ACC112 (cell line): Measurements from ENCODE around the gene FRAS1.
"Not testable (repeated sequence)": the region's sequence is repeated elsewhere in the genome, so short reads cannot be mapped to it uniquely, and the experiment has no call there.

Source experiments
- H2AFZ ChIP-seq: fragments of 200-600 bp; sonication (generic); one replicate; pipeline ENCODE4 v1.6.0; 2017; ENCODE audit warnings: antibody characterized with exemption, low read length; ENCODE audit not compliant: unreplicated experiment
- H3K27ac ChIP-seq: fragments of 200-600 bp; sonication (generic); 2 replicates; pipeline ENCODE4 v1.5.1; 2014; ENCODE audit warnings: low read depth, mild to moderate bottlenecking, antibody characterized with exemption, low read length, moderate library complexity
- H3K27me3 ChIP-seq: fragments of 200-600 bp; sonication (generic); 2 replicates; pipeline ENCODE4 v1.6.1; 2014; ENCODE audit warnings: mild to moderate bottlenecking, antibody characterized with exemption, low read length, moderate library complexity, mixed read lengths; ENCODE audit not compliant: insufficient read depth
- H3K36me3 ChIP-seq: fragments of 200-600 bp; sonication (generic); 2 replicates; pipeline ENCODE4 v1.6.1; 2016; ENCODE audit warnings: mild to moderate bottlenecking, antibody characterized with exemption, low read length, moderate library complexity, mixed read lengths; ENCODE audit not compliant: insufficient read depth
- H3K4me1 ChIP-seq: fragments of 200-600 bp; sonication (generic); one replicate; pipeline ENCODE4 v1.6.1; 2016; ENCODE audit warnings: low read length, mixed read lengths; ENCODE audit not compliant: insufficient read depth, unreplicated experiment, control insufficient read depth
- H3K4me3 ChIP-seq: fragments of 200-600 bp; sonication (generic); 2 replicates; pipeline ENCODE4 v1.5.1; 2014; ENCODE audit warnings: mild to moderate bottlenecking, low read depth, low read length
- H3K79me2 ChIP-seq: fragments of 200-600 bp; sonication (generic); one replicate; pipeline ENCODE4 v1.6.0; 2016; ENCODE audit warnings: low read length; ENCODE audit not compliant: control insufficient read depth, unreplicated experiment, insufficient read depth

The FRAS1 gene

DNA sequence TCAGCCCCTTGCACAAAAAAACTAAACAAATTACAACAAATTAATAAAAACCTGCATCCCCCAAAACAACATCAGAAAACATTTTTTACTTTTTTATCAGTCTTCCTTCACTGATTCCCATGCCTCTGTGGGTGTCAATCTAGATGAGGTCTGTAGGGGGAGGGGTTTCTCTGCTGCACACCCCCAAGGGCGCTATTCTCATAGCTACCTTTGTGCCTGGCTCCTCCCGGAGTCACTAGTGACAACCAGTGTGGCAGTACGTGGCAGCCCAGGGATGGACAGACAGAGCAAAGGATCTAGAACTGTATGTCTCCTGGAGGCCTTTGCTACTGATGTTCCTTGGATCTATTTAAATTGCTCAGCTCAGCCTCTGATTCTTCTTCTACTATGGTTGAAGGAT is 266.3 kb downstream of the FRAS1 start:
- H3K79me2 ChIP-seq: no peaks in the 10 kb centered on the region
- no peak overlapping the region for H3K4me3 ChIP-seq
- H3K27me3 ChIP-seq: 0 out of 2 replicates have a peak, but pooled peaks cover 5% of the 10 kb centered on the region
- H3K27ac ChIP-seq: no peak overlapping the region
- no peak overlapping the region for H2AFZ ChIP-seq
- H3K36me3 ChIP-seq: no peaks in the 10 kb centered on the region
- H3K4me1 ChIP-seq: no peaks in the 10 kb centered on the region

DNA sequence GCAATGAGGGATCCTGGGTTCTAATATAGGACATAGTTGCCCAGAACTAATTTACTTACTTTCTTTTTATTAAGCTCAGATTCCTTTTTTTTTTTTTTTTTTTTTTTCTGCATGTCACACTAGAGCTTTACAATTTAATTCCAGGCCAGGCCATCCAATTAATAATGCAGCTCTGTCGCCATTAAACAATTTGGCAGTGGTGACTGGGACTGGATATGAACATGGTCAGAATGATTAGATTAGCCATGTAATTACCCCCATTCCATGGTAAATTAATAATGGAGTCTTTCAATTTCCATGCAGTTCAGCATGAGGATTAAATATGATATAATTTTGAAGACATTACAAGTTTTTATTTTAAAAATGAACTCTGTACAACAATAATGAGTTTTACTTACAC is 267.5 kb downstream of the FRAS1 start:
- H3K36me3 ChIP-seq: no peaks in the 10 kb centered on the region
- H3K27me3 ChIP-seq: 0 out of 2 replicates have a peak, but pooled peaks cover 5% of the 10 kb centered on the region
- no peaks in the 10 kb centered on the region for H3K79me2 ChIP-seq
- H2AFZ ChIP-seq: no peak overlapping the region
- H3K27ac ChIP-seq: no peak overlapping the region
- no peak overlapping the region for H3K4me3 ChIP-seq
- H3K4me1 ChIP-seq: no peaks in the 10 kb centered on the region

DNA sequence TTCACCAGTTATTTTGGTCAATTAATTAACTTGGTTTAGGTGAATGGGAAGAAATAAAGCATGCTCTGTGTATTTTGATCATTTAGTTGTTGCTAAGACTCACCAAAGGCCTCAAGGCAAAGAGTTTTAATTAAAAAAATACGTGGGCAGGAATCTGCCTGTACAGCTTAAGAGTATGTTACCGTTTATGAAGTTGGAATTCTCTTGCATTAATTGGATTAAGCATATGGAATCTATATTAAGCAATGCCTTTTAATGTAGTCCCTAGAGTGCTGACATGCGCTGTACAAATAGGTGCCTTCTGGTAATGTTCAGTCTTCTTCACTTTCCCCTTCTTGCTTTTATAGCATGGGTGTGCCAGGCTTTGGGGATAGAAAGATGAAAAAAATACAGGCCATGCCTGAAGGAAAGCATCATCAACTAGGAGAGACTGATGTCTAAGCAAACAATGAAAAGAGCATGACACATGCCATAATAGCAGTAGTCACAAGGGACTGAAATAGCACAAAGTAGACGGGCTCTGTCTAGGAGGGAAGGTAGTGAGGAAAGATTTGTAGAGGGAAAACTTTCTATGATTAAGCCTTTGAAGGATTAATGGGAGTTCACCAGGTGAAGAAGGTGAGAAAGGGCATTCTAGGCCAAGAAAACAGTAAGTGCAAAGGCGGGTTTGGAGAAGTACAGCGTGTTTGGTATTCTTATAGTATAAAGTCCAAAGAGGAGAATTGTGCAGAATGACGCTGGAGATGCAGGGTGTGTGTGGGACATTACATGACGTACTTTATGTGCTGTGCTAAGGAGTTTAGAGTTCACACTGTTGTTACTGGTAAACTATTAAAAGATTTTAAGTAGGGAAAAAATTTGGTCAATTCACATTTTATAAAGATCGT is 268.4 kb downstream of the FRAS1 start:
- no peak overlapping the region for H3K4me3 ChIP-seq
- no peak overlapping the region for H2AFZ ChIP-seq
- H3K36me3 ChIP-seq: no peaks in the 10 kb centered on the region
- H3K79me2 ChIP-seq: no peaks in the 10 kb centered on the region
- no peaks in the 10 kb centered on the region for H3K4me1 ChIP-seq
- no peak overlapping the region for H3K27ac ChIP-seq
- H3K27me3 ChIP-seq: 0 out of 2 replicates have a peak, but pooled peaks cover under 1% of the 10 kb centered on the region

- not testable (repeated sequence) for H3K27ac ChIP-seq, H3K79me2 ChIP-seq, H3K4me1 ChIP-seq, H3K27me3 ChIP-seq, H2AFZ ChIP-seq, H3K36me3 ChIP-seq, H3K4me3 ChIP-seq
Observed at GRCh38 chr4:78328591-78328990, 271.5 kb downstream of the FRAS1 start.

DNA sequence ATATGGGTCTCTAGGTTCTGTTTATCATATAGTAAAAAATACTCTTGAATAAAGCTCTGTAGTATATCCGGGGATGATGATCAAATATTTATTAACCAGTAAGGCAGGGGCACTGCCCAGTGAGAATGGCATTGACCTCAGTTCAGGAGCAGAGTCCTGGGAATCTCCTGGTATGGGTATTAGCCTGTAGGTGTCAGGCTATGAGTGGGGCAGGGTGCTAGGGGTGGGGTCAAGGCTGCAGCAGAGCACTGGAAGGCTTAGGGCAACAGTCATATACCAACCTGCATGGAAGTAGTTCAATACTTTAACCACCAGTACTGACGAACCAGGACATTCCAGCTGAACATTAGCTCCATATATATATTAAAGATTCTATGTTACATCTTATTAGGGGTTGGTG is 274.1 kb downstream of the FRAS1 start:
- Histone ChIP-seq H2AFZ (no peak overlapping the region), H3K36me3 (no peaks in the 10 kb centered on the region), H3K27me3 (no peaks in the 10 kb centered on the region), H3K79me2 (no peaks in the 10 kb centered on the region), H3K4me1 (no peaks in the 10 kb centered on the region), H3K4me3 (no peak overlapping the region), H3K27ac (no peak overlapping the region)

- no peak overlapping the region for H3K27ac ChIP-seq
- H3K4me3 ChIP-seq: no peak overlapping the region
- no peaks in the 10 kb centered on the region for H3K4me1 ChIP-seq
- H2AFZ ChIP-seq: no peak overlapping the region
- H3K79me2 ChIP-seq: no peaks in the 10 kb centered on the region
- no peaks in the 10 kb centered on the region for H3K36me3 ChIP-seq
- 0 out of 2 replicates have a peak, but pooled peaks cover 2% of the 10 kb centered on the region for H3K27me3 ChIP-seq
Observed at GRCh38 chr4:78331965-78332364, 274.8 kb downstream of the FRAS1 start.

- no peak overlapping the region for H3K4me3 ChIP-seq
- H3K36me3 ChIP-seq: no peaks in the 10 kb centered on the region
- H3K79me2 ChIP-seq: no peaks in the 10 kb centered on the region
- no peak overlapping the region for H3K27ac ChIP-seq
- H3K4me1 ChIP-seq: no peaks in the 10 kb centered on the region
- H3K27me3 ChIP-seq: 0 out of 2 replicates have a peak, but pooled peaks cover 5% of the 10 kb centered on the region
- H2AFZ ChIP-seq: no peak overlapping the region
Observed at GRCh38 chr4:78332976-78333375, 275.9 kb downstream of the FRAS1 start.

DNA sequence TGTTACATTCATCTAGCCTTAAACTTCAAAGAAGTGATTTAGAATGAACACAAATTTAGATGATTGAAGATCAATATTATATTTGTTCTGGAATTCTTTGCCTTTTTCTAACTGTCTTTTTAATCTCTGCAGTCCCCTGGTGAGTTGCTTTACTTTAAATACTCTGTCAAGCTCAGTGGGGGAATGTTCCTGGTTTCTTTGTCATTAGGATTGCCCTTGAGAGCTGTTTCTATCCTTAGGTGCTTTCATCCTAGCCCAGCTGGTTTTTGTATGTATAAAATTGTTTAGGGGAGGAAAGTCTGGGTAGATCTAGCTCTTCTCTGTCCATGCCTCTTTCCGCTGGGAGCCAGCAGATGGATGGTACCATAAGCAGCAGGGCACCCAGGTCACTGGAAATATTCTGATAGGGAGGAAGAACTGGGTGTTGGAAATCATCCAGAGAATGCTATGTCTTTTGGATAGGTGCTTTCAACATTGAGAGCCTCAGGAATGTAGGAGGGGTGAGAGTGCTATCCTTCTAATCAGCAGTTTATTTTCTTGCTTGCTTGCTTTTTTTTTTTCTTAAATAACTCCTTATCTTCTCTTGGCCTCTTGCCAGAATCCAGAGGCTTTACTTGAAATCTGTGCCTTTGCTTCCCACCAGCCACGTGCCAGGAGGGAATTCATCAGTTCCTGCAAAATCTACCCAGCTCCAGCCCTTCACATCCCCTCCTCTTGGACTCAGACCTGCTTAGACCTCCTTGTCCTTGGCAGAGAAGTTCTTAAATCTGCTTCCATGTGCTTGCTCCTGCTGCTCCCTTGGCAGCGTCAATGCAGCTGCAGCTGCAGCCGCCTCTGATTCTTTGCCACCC is 279.2 kb downstream of the FRAS1 start:
- H3K27me3 ChIP-seq: 0 out of 2 replicates have a peak, but pooled peaks cover 5% of the 10 kb centered on the region
- no peak overlapping the region for H2AFZ ChIP-seq
- no peaks in the 10 kb centered on the region for H3K36me3 ChIP-seq
- H3K4me3 ChIP-seq: no peak overlapping the region
- no peak overlapping the region for H3K27ac ChIP-seq
- H3K4me1 ChIP-seq: no peaks in the 10 kb centered on the region
- no peaks in the 10 kb centered on the region for H3K79me2 ChIP-seq

DNA sequence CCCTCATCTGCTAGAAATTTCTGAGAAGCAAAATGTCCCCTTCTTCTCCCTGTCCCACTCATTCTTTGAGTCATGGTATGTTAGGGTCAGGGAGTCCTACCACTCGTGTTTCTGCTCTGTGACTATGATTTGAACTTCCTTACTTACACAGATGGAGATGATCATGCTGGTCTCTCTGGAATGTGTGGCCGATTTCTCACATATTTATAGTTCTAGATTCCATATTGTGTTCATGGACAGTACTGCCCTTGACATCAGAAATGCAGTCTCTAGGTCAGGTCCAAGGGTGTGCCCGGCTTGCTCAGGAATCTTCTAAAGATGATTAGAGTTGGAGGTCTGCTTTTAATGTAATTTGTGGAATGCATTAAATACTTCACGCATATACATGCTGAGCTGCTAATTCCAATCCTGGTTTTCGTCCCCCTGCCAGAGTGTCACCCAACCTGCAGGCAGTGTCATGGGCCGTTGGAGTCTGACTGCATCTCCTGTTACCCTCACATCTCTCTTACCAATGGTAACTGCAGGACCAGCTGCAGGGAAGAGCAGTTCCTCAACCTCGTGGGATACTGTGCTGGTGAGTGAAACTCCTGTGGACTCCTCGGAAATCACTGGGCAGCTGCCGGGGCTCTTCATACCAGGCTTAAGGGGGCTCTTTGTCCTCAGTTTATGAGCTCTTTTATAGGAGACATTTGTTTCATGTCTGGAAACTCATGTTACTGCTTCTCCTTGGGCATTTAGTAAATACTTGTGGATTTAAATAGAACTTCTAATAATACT is 280.3 kb downstream of the FRAS1 start:
- no peak overlapping the region for H2AFZ ChIP-seq
- H3K27me3 ChIP-seq: 0 out of 2 replicates have a peak, but pooled peaks cover 5% of the 10 kb centered on the region
- H3K4me1 ChIP-seq: no peaks in the 10 kb centered on the region
- no peaks in the 10 kb centered on the region for H3K36me3 ChIP-seq
- no peak overlapping the region for H3K27ac ChIP-seq
- no peaks in the 10 kb centered on the region for H3K79me2 ChIP-seq
- H3K4me3 ChIP-seq: no peak overlapping the region

GRCh38 chr4:78342125-78342524 is 285.0 kb downstream of the FRAS1 start:
- Histone ChIP-seq H3K4me1 (no peaks in the 10 kb centered on the region), H3K4me3 (no peak overlapping the region), H3K79me2 (no peaks in the 10 kb centered on the region), H2AFZ (no peak overlapping the region), H3K27me3 (peaks cover 2% of the 10 kb centered on the region; the same call in 1 of the 2 replicates), H3K27ac (no peak overlapping the region), H3K36me3 (no peaks in the 10 kb centered on the region)
